Measurements from ENCODE around the gene TSPAN13.

The TSPAN13 gene

GRCh38 chr7:16753102-16753931, at the start of gene TSPAN13:
TSPAN13 (plus strand) TSS chr7:16753755; CDS start chr7:16753968, 213 bp downstream.
- DNase-seq: peak; percentile 51 to 59

GRCh38 chr7:16708511-16708910, 45.0 kb upstream of the TSPAN13 start:
- no peak for DNase-seq

GRCh38 chr7:16708980-16709379, 44.6 kb upstream of the TSPAN13 start:
- DNase-seq: no peak

GRCh38 chr7:16710651-16711050, 42.9 kb upstream of the TSPAN13 start:
- no peak for DNase-seq

- no peak for DNase-seq
Observed at GRCh38 chr7:16711730-16712129, 41.8 kb upstream of the TSPAN13 start.

GRCh38 chr7:16712916-16713315, 40.6 kb upstream of the TSPAN13 start:
- DNase-seq: no peak

- no peak for DNase-seq
Observed at GRCh38 chr7:16715928-16716327, 37.6 kb upstream of the TSPAN13 start.

- no peak for DNase-seq
Observed at GRCh38 chr7:16718111-16718656, 35.4 kb upstream of the TSPAN13 start.

- no peak for DNase-seq
Observed at GRCh38 chr7:16719699-16720098, 33.9 kb upstream of the TSPAN13 start.

- no peak for DNase-seq
Observed at GRCh38 chr7:16721541-16721940, 32.0 kb upstream of the TSPAN13 start.

GRCh38 chr7:16724344-16724743, 29.2 kb upstream of the TSPAN13 start:
- DNase-seq: no peak

- no peak for DNase-seq
Observed at GRCh38 chr7:16726189-16726588, 27.4 kb upstream of the TSPAN13 start.

- no peak for DNase-seq
Observed at GRCh38 chr7:16727736-16728135, 25.8 kb upstream of the TSPAN13 start.

- DNase-seq: no peak
Observed at GRCh38 chr7:16728811-16729210, 24.7 kb upstream of the TSPAN13 start.

GRCh38 chr7:16729541-16729940, 24.0 kb upstream of the TSPAN13 start:
- DNase-seq: no peak

- DNase-seq: no peak
Observed at GRCh38 chr7:16730937-16731336, 22.6 kb upstream of the TSPAN13 start.

- no peak for DNase-seq
Observed at GRCh38 chr7:16732828-16733227, 20.7 kb upstream of the TSPAN13 start.

- DNase-seq: no peak
Observed at GRCh38 chr7:16734148-16734726, 19.3 kb upstream of the TSPAN13 start.

GRCh38 chr7:16735020-16735419, 18.5 kb upstream of the TSPAN13 start:
- no peak for DNase-seq

GRCh38 chr7:16738011-16738688, 15.4 kb upstream of the TSPAN13 start:
- DNase-seq: no peak

- no peak for DNase-seq
Observed at GRCh38 chr7:16739863-16740622, 13.5 kb upstream of the TSPAN13 start.

GRCh38 chr7:16740623-16740953, 13.0 kb upstream of the TSPAN13 start:
- no peak for DNase-seq

- DNase-seq: no peak
Observed at GRCh38 chr7:16740996-16741395, 12.6 kb upstream of the TSPAN13 start.

Data from CD4-positive, alpha-beta T cell treated with Interferon alpha-2 for 1 hour (primary cell).